ENCODE data around the gene KRTAP9-8.
A peak's percentile ranks its signal among the peaks of the same experiment; 100 is the strongest.
"Not testable (repeated sequence)": the region's sequence is repeated elsewhere in the genome, so short reads cannot be mapped to it uniquely, and the experiment has no call there.

The KRTAP9-8 gene

DNA sequence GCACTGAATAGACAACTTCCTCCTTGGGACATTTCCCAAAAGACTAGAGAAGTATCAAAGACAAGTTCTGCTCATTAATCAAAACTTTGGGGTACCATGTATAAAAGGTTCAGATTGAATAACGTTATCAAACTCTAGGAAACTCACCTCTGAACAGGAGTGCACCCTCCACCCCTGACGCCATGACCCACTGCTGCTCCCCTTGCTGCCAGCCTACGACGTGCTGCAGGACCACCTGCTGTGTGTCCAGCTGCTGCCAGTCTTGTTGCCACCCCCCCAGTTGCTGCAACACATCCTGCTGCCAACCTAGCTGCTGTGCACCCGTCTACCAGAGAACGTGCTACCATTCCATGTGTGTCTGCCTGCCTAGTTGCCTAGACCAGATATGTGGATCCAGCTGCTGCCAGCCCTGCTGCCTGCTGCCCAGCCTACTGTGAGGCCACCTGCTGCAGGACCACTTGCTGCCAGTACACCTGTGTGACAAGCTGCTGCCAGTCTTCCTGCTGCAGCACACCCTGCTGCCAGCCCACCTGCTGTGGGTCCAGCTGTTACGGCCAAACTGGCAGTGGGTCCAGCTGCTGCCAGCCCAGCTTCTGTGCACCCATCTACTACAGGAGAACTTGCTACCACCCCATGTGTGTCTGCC, 25.2 kb upstream of the KRTAP9-8 start:
- TF ChIP-seq, protein P1, sequence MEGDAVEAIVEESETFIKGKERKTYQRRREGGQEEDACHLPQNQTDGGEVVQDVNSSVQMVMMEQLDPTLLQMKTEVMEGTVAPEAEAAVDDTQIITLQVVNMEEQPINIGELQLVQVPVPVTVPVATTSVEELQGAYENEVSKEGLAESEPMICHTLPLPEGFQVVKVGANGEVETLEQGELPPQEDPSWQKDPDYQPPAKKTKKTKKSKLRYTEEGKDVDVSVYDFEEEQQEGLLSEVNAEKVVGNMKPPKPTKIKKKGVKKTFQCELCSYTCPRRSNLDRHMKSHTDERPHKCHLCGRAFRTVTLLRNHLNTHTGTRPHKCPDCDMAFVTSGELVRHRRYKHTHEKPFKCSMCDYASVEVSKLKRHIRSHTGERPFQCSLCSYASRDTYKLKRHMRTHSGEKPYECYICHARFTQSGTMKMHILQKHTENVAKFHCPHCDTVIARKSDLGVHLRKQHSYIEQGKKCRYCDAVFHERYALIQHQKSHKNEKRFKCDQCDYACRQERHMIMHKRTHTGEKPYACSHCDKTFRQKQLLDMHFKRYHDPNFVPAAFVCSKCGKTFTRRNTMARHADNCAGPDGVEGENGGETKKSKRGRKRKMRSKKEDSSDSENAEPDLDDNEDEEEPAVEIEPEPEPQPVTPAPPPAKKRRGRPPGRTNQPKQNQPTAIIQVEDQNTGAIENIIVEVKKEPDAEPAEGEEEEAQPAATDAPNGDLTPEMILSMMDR (IDR thresholded peaks at IDR 0.05; ENCODE audit: insufficient read depth, low read length, missing control alignments): no peak
- ChIA-PET CTCF (interaction anchor here (0.9 kb wide), 1 partner anchor 110 kb away, joined by 3 read pairs; no protein-coding TSS in a partner anchor), POLR2A (interaction anchor here (0.6 kb wide), 1 partner anchor 450 kb away, joined by 3 read pairs; no protein-coding TSS in a partner anchor)
- no peak for DNase-seq (ENCODE audit: low read depth, low spot score)
- H3K4me3 ChIP-seq (ENCODE audit: low read depth, low read length): no peak overlapping the region

DNA sequence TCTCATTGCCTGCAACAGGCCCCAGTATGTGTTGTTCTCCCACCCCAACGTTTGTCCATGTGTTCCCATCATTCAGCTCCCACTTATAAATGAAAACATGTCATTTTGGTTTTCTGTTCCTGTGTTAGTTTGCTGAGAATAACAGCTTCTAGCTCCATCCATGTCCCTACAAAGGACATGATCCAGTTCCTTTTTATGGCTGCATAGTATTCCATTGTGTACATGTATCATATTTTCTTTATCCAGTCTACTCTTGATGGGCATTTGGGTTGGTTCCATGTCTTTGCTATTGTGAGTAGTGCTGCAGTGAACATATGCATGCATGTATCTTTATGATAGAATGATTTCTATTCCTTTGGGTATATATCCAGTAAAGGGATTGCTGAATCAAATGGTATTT, 22.1 kb upstream of the KRTAP9-8 start:
- H3K4me3 ChIP-seq (ENCODE audit: low read depth, low read length): no peak overlapping the region
- TF ChIP-seq, protein P1 (IDR thresholded peaks at IDR 0.05; ENCODE audit: insufficient read depth, low read length, missing control alignments): no peak
- ChIA-PET POLR2A (no interaction called here), CTCF (no interaction called here)
- DNase-seq (ENCODE audit: low read depth, low spot score): no peak

DNA sequence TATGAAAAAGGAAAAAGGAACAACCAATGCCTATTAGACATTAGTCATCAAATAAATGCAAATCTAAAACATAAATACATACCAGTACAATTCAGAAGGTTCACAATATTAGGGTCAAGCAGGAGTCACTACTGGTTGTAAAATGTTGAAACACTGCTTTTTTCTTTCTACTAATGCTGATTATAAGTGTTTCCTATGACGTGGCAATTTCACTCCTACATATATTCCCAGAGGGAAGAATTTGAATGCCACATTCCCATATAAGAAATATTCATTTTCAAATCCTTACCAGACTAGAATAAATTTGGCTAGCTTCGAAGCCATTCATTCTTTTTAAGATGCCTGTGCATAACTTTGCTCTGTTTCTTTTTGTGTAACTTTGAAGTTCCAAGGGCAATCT, 14.0 kb upstream of the KRTAP9-8 start:
- ChIA-PET CTCF (no interaction called here), POLR2A (no interaction called here)
- H3K4me3 ChIP-seq (ENCODE audit: low read depth, low read length): no peak overlapping the region
- peak; percentile 2 for DNase-seq (ENCODE audit: low read depth, low spot score)
- TF ChIP-seq, protein P1 (IDR thresholded peaks at IDR 0.05; ENCODE audit: insufficient read depth, low read length, missing control alignments): no peak

DNA sequence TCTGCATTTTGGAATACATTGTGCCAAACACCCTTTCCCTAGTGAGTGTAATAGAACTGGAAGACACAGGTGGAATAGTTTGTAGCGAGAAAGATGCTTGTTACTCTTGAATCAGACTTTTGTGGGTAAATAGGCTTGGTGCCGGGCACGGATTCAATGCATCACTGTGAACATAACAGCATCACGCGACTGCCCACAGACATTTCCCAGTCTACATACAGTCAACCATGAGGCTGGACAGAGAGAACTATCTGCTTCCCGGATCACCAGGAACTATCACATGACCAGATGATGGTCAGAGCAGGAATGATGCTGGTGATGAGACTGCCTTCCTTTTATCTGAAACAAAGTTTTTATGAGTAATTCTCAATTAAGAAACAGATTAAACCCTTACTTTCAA, 11.7 kb upstream of the KRTAP9-8 start:
- no peak overlapping the region for H3K4me3 ChIP-seq (ENCODE audit: low read depth, low read length)
- TF ChIP-seq, protein P1 (IDR thresholded peaks at IDR 0.05; ENCODE audit: insufficient read depth, low read length, missing control alignments): no peak
- POLR2A ChIA-PET: no interaction called here
- CTCF ChIA-PET: no interaction called here
- no peak for DNase-seq (ENCODE audit: low read depth, low spot score)

DNA sequence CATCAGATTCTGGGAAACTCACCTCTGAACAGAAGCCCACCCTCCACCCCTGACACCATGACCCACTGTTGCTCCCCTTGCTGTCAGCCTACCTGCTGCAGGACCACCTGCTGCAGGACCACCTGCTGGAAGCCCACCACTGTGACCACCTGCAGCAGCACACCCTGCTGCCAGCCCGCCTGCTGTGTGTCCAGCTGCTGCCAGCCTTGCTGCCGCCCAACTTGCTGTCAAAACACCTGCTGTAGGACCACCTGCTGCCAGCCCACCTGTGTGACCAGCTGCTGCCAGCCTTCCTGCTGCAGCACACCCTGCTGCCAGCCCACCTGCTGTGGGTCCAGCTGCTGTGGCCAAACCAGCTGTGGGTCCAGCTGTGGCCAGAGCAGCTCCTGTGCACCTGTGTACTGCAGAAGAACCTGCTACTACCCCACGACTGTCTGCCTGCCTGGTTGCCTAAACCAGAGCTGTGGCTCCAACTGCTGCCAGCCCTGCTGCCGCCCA, 11.2 kb upstream of the KRTAP9-8 start, which contains the start of gene KRTAP9-2:
Gene KRTAP9-2, plus strand, starts transcription at position 51 of the 498 bp plus-strand sequence. Its CDS starts 7 bp downstream, at position 58.
- H3K4me3 ChIP-seq (ENCODE audit: low read depth, low read length); DNase-seq (ENCODE audit: low read depth, low spot score); POLR2A ChIA-PET; CTCF ChIA-PET: not testable (repeated sequence)

DNA sequence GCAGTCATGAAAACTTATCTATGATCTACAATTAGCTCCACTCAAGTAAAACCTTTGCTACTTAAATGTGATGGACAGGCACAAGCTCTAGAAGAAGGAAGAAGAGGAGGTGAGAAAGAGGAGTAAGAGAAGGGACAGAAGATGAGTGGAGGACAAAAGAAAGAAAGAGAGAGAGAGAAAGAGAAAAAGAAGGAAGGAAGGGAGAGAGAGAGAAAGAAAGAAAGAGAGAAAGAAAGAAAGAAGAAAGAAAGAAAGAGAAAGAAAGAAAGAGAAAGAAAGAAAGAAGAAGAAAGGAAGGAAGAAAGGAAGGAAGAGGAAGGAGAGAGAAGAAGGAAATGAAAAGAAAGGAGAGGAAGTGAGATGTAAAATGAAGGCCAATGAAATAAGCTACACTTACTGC, 7.7 kb upstream of the KRTAP9-8 start:
- no peak for DNase-seq (ENCODE audit: low read depth, low spot score)
- TF ChIP-seq, protein P1 (IDR thresholded peaks at IDR 0.05; ENCODE audit: insufficient read depth, low read length, missing control alignments): no peak
- no peak overlapping the region for H3K4me3 ChIP-seq (ENCODE audit: low read depth, low read length)
- CTCF ChIA-PET: no interaction called here
- POLR2A ChIA-PET: no interaction called here

DNA sequence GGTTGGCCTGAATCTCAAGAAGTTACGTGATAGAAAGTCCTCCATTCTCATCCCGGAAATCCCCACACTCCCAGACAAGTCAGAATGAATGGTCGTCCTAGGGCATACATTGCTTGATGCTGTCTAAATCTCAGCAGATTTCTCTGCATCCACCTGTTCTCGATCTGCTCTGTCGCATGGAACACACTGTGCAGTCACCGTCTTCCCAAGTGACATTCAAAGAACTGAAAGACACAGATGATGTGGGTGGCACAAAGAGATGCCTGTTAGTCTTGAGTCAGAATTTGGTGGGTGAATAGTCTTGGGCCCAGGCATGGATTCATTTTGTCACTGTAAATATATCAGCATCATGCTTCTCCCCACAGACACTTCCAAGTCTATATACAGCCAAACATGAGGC, 6.1 kb upstream of the KRTAP9-8 start:
- CTCF ChIA-PET: no interaction called here
- TF ChIP-seq, protein P1 (IDR thresholded peaks at IDR 0.05; ENCODE audit: insufficient read depth, low read length, missing control alignments): no peak
- no peak overlapping the region for H3K4me3 ChIP-seq (ENCODE audit: low read depth, low read length)
- DNase-seq (ENCODE audit: low read depth, low spot score): no peak
- POLR2A ChIA-PET: no interaction called here

DNA sequence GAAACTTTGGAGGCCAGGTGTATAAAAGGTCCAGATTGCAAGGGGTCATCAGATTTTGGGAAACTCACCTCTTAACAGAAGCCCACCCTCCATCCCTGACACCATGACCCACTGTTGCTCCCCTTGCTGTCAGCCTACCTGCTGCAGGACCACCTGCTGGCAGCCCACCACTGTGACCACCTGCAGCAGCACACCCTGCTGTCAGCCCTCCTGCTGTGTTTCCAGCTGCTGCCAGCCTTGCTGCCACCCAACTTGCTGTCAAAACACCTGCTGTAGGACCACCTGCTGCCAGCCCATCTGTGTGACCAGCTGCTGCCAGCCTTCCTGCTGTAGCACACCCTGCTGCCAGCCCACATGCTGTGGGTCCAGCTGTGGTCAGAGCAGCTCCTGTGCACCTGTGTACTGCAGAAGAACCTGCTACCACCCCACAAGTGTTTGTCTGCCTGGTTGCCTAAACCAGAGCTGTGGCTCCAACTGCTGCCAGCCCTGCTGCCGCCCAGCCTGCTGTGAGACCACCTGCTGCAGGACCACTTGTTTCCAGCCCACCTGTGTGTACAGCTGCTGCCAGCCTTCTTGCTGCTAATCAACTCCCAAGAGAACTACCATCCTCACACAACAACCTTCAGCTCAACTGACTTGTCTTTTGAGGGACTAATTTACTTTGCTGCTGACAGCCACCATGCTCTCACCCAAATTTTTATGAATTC, 5.2 kb upstream of the KRTAP9-8 start, which contains the start of gene KRTAP9-3:
Gene KRTAP9-3, plus strand, starts transcription at position 51 of the 707 bp plus-strand sequence. Its CDS starts 53 bp downstream, at position 104.
- POLR2A ChIA-PET; H3K4me3 ChIP-seq (ENCODE audit: low read depth, low read length); DNase-seq (ENCODE audit: low read depth, low spot score); CTCF ChIA-PET: not testable (repeated sequence)

DNA sequence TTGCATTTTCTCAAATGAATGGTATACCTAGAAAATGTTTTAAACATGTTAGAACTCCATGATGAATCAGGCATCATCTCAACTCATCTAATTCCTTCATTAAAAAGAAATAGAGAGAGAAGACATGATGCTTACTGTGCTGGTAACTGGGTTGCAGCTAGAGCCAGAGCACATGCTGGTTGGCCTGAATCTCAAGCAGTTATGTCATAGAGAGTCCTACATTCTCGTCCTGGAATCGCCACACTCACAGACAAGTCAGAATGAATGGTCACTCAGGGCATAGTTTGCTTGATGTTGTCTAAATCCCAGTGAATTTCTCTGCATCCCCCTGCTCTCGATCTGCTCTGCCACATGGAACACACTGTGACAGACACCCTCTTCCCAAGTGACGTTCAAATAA, 683 bp upstream of the KRTAP9-8 start:
- H3K4me3 ChIP-seq (ENCODE audit: low read depth, low read length); DNase-seq (ENCODE audit: low read depth, low spot score); CTCF ChIA-PET; POLR2A ChIA-PET: not testable (repeated sequence)
